Measurements from ENCODE around the gene ATP6V1B1. TPM values are rescaled to one million over a fixed set of nuclear protein-coding genes. Genes with fewer than 3 reads are reported as not detected.

Gene ATP6V1B1
- total RNA-seq, 1 experiment from 2014 or later = not detected

- POLR2A ChIA-PET = interaction anchor here (0.9 to 1.3 kb wide), 2 partner anchors 22 to 26 kb away, joined by 3 read pairs; no protein-coding TSS in a partner anchor
- Mint-ChIP-seq H3K27me3 (ENCODE audit: low read depth) (peaks cover 73% of the 10 kb centered on the region), H3K4me1 (peaks cover 36% of the 10 kb centered on the region), H3K4me3 (peak overlapping the region; percentile 58), H3K27ac (no peak overlapping the region), H3K9me3 (no peaks in the 10 kb centered on the region), H3K36me3 (no peaks in the 10 kb centered on the region)
- DNase-seq (ENCODE audit: low spot score) (peak; percentile 72), ATAC-seq (peak; percentile 63)
- peak; percentile 19; the same call in 1 of the 2 replicates for TF ChIP-seq ZNF423 (CRISPR knock-in tag; IDR thresholded peaks at IDR 0.05)
- peak; percentile 56 for TF ChIP-seq MAX (CRISPR knock-in tag; IDR thresholded peaks at IDR 0.05)
- TF ChIP-seq NR3C1 (CRISPR knock-in tag; conservative IDR thresholded peaks at IDR 0.05; ENCODE audit: low read depth) = no peak
- CTCF ChIA-PET = interaction anchor here (0.6 to 6.6 kb wide), 17 partner anchors 7 to 171 kb away, joined by 3 to 91 read pairs (median 5); partner anchors contain the start of genes ADD2 and FIGLA
Observed at GRCh38 chr2:70939001-70939838, 3.5 kb downstream of the ATP6V1B1 start.

GRCh38 chr2:70939839-70940580 lies 4.3 kb downstream of the ATP6V1B1 start:
- TF ChIP-seq AR (CRISPR knock-in tag; IDR thresholded peaks at IDR 0.05) (no peak), GTF2I (CRISPR knock-in tag; conservative IDR thresholded peaks at IDR 0.05) (no peak), RORB (CRISPR knock-in tag; IDR thresholded peaks at IDR 0.05) (no peak), USF2 (CRISPR knock-in tag; IDR thresholded peaks at IDR 0.05) (no peak), ZNF263 (CRISPR knock-in tag; IDR thresholded peaks at IDR 0.05; ENCODE audit: low read depth) (no peak), ZNF219 (CRISPR knock-in tag; IDR thresholded peaks at IDR 0.05; ENCODE audit: borderline replicate concordance) (no peak), NR2C2 (CRISPR knock-in tag; IDR thresholded peaks at IDR 0.05) (no peak), SMAD3 (CRISPR knock-in tag; IDR thresholded peaks at IDR 0.05; ENCODE audit: borderline replicate concordance) (no peak), ZBTB21 (CRISPR knock-in tag; IDR thresholded peaks at IDR 0.05; ENCODE audit: borderline replicate concordance) (no peak), CREB1 (CRISPR knock-in tag; IDR thresholded peaks at IDR 0.05) (no peak), ATF1 (CRISPR knock-in tag; IDR thresholded peaks at IDR 0.05) (no peak), ZNF232 (CRISPR knock-in tag; IDR thresholded peaks at IDR 0.05) (no peak), FOXK1 (CRISPR knock-in tag; IDR thresholded peaks at IDR 0.05) (no peak), GRHL2 (CRISPR knock-in tag; IDR thresholded peaks at IDR 0.05; ENCODE audit: insufficient replicate concordance, severe bottlenecking) (no peak), ETV6 (CRISPR knock-in tag; IDR thresholded peaks at IDR 0.05) (no peak)
- H3K36me3 Mint-ChIP-seq = no peaks in the 10 kb centered on the region
- no peaks in the 10 kb centered on the region for H3K9me3 Mint-ChIP-seq
- peaks cover 36% of the 10 kb centered on the region for H3K4me1 Mint-ChIP-seq
- H3K27ac Mint-ChIP-seq = no peak overlapping the region
- no peak overlapping the region for H3K4me3 Mint-ChIP-seq
- ATAC-seq (no peak), DNase-seq (ENCODE audit: low spot score) (no peak)
- POLR2A ChIA-PET = interaction anchor here (1.3 kb wide), 1 partner anchor 23 kb away, joined by 3 read pairs; no protein-coding TSS in a partner anchor
- CTCF ChIA-PET = interaction anchor here (0.9 to 6.6 kb wide), 10 partner anchors 8 to 69 kb away, joined by 3 to 91 read pairs (median 6); no protein-coding TSS in a partner anchor
- H3K27me3 Mint-ChIP-seq (ENCODE audit: low read depth) = peaks cover 72% of the 10 kb centered on the region
